ENCODE data around the gene ANGPTL7. TPM values are rescaled to one million over a fixed set of nuclear protein-coding genes. Genes with fewer than 3 reads are reported as not detected.

Gene ANGPTL7
- total and polyA plus RNA-seq, 2 of the 8 experiments (the other 6 are each of a cell fraction or from before 2014, with no cell fraction given): not detected

DNA sequence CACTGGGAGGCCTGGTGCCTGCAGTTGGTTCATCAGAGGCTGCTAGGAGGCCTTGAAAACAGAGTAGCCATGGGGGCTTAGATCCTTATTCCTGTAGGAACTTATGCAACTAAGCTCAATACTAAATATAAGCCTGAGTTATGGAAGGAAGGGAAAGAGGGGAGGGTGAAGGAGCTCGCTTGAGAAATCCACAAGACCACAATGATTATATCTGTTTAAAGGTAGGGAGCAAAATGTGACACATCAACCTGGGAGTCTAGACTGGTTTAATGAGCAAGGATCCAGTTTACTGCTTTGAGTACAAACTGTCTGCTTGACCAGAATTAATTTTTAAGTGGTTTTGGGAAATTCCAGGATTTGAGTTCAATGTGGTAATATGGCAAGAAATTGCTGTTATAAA, 20.4 kb upstream of the ANGPTL7 start (continued):
- TF ChIP-seq, protein P1, sequence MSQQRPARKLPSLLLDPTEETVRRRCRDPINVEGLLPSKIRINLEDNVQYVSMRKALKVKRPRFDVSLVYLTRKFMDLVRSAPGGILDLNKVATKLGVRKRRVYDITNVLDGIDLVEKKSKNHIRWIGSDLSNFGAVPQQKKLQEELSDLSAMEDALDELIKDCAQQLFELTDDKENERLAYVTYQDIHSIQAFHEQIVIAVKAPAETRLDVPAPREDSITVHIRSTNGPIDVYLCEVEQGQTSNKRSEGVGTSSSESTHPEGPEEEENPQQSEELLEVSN (IDR thresholded peaks at IDR 0.05): no peak
- TF ChIP-seq SP2 (IDR thresholded peaks at IDR 0.05; ENCODE audit: low read length) (no peak), CEBPB (IDR thresholded peaks at IDR 0.05; ENCODE audit: low read depth, low read length) (no peak)

Measured in H1 (cell line).